ENCODE data around the gene ARRDC4.

ARRDC4 gene

DNA sequence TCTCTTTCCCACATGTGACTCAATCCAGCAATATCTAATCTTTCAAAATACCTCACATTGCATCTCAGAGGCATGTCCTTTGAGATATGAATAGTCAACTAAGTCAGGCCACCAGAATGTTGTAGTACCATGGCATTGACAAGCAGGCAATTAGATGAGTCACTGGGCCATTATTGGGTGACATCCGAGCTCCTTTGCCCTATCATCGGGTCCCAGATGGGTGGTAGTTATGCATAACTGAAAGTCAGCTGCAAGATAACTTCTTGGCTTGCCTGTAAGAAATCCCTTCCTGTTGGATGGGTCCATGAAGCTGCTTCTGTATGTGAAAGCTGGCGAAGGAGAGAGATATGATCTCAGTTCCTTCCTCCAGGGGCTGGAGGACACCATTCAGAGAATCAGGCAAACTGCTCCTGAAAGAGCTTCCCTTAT is 32.8 kb downstream of the ARRDC4 start:
- Histone ChIP-seq H3K4me1 (ENCODE audit: control insufficient read depth in 5 of 5, insufficient read depth in 5 of 5, low read length in 5 of 5) (peaks cover 0 to 10% (median 3%) of the 10 kb centered on the region in 5 donors), H3K27me3 (ENCODE audit: control insufficient read depth in 5 of 5, insufficient read depth in 4 of 5, low read length in 5 of 5) (no peaks in the 10 kb centered on the region), H3K36me3 (ENCODE audit: control insufficient read depth in 5 of 5, insufficient read depth in 5 of 5, low read length in 5 of 5) (no peaks in the 10 kb centered on the region), H3K27ac (ENCODE audit: low read depth, low read length) (no peak overlapping the region), H3K9ac (ENCODE audit: low read length in 5 of 5) (no peak overlapping the region), H3K4me3 (ENCODE audit: low read depth in 1 of 5, low read length in 5 of 5) (no peak overlapping the region), H3K9me3 (ENCODE audit: control insufficient read depth in 5 of 5, low read length in 5 of 5) (no peaks in the 10 kb centered on the region)

- Histone ChIP-seq H3K27ac (ENCODE audit: low read depth, low read length) (no peak overlapping the region), H3K4me1 (ENCODE audit: control insufficient read depth in 5 of 5, insufficient read depth in 5 of 5, low read length in 5 of 5) (peaks cover 0 to 10% (median 3%) of the 10 kb centered on the region in 5 donors), H3K9ac (ENCODE audit: low read length in 5 of 5) (no peak overlapping the region), H3K27me3 (ENCODE audit: control insufficient read depth in 5 of 5, insufficient read depth in 4 of 5, low read length in 5 of 5) (no peaks in the 10 kb centered on the region), H3K36me3 (ENCODE audit: control insufficient read depth in 5 of 5, insufficient read depth in 5 of 5, low read length in 5 of 5) (no peaks in the 10 kb centered on the region), H3K4me3 (ENCODE audit: low read depth in 1 of 5, low read length in 5 of 5) (no peak overlapping the region), H3K9me3 (ENCODE audit: control insufficient read depth in 5 of 5, low read length in 5 of 5) (no peaks in the 10 kb centered on the region)
Observed at GRCh38 chr15:97994236-97994635, 33.7 kb downstream of the ARRDC4 start.

- Histone ChIP-seq H3K9ac (ENCODE audit: low read length in 5 of 5) (no peak overlapping the region), H3K4me1 (ENCODE audit: control insufficient read depth in 5 of 5, insufficient read depth in 5 of 5, low read length in 5 of 5) (peaks cover 0 to 10% (median 3%) of the 10 kb centered on the region in 5 donors), H3K4me3 (ENCODE audit: low read depth in 1 of 5, low read length in 5 of 5) (no peak overlapping the region), H3K9me3 (ENCODE audit: control insufficient read depth in 5 of 5, low read length in 5 of 5) (no peaks in the 10 kb centered on the region), H3K36me3 (ENCODE audit: control insufficient read depth in 5 of 5, insufficient read depth in 5 of 5, low read length in 5 of 5) (no peaks in the 10 kb centered on the region), H3K27ac (ENCODE audit: low read depth, low read length) (no peak overlapping the region), H3K27me3 (ENCODE audit: control insufficient read depth in 5 of 5, insufficient read depth in 4 of 5, low read length in 5 of 5) (no peaks in the 10 kb centered on the region)
Observed at GRCh38 chr15:97995192-97995591, 34.7 kb downstream of the ARRDC4 start.

DNA sequence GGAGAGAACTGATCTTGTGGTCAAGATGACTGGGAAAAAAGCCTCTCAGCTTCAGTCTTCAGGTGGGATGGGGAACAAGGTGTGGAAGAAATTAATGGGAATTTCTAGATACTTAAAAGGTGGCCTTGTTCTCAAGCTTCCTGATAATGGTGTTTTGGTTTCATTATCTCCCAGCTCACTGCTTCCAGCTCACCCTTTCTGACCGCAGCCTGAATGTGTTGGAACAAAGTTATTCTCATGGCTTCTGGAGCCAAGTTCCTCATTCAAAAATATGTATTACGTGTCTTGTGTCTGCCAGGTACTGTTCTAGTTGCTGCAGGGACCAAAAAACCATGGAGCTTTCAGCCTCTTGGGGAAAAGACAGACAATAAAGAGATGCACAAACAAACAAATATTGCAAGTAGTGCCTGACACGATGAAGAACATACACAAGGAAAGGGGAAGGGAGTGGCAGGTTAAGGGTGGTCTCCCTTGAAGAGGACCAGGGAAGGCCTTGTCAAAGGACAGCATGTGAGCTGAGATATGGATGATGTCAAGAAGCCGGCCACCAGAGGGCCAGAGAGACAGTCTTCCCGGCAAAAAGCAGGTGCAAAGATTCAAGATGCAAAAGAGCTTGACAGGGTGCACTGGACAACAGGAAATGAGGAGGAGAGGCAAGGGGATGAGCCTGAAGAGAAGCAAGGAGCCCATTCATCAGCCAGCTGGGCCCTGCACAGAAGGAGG is 35.5 kb downstream of the ARRDC4 start:
- no peak overlapping the region for H3K4me3 ChIP-seq (ENCODE audit: low read depth in 1 of 5, low read length in 5 of 5)
- H3K27ac ChIP-seq (ENCODE audit: low read depth, low read length) = no peak overlapping the region
- H3K27me3 ChIP-seq (ENCODE audit: control insufficient read depth in 5 of 5, insufficient read depth in 4 of 5, low read length in 5 of 5) = peaks cover 0 to 2% (median 0%) of the 10 kb centered on the region in 5 donors
- H3K9ac ChIP-seq (ENCODE audit: low read length in 5 of 5) = no peak overlapping the region
- H3K36me3 ChIP-seq (ENCODE audit: control insufficient read depth in 5 of 5, insufficient read depth in 5 of 5, low read length in 5 of 5) = no peaks in the 10 kb centered on the region
- peaks cover 0 to 10% (median 3%) of the 10 kb centered on the region in 5 donors for H3K4me1 ChIP-seq (ENCODE audit: control insufficient read depth in 5 of 5, insufficient read depth in 5 of 5, low read length in 5 of 5)
- no peaks in the 10 kb centered on the region for H3K9me3 ChIP-seq (ENCODE audit: control insufficient read depth in 5 of 5, low read length in 5 of 5)

GRCh38 chr15:97998307-97999071 is 38.0 kb downstream of the ARRDC4 start:
- Histone ChIP-seq H3K9ac (ENCODE audit: low read length in 5 of 5) (no peak overlapping the region), H3K27me3 (ENCODE audit: control insufficient read depth in 5 of 5, insufficient read depth in 4 of 5, low read length in 5 of 5) (peaks cover 0 to 9% (median 0%) of the 10 kb centered on the region in 5 donors), H3K36me3 (ENCODE audit: control insufficient read depth in 5 of 5, insufficient read depth in 5 of 5, low read length in 5 of 5) (no peaks in the 10 kb centered on the region), H3K27ac (ENCODE audit: low read depth, low read length) (no peak overlapping the region), H3K4me1 (ENCODE audit: control insufficient read depth in 5 of 5, insufficient read depth in 5 of 5, low read length in 5 of 5) (peaks cover 0 to 5% (median 0%) of the 10 kb centered on the region in 5 donors), H3K4me3 (ENCODE audit: low read depth in 1 of 5, low read length in 5 of 5) (no peak overlapping the region), H3K9me3 (ENCODE audit: control insufficient read depth in 5 of 5, low read length in 5 of 5) (no peaks in the 10 kb centered on the region)

DNA sequence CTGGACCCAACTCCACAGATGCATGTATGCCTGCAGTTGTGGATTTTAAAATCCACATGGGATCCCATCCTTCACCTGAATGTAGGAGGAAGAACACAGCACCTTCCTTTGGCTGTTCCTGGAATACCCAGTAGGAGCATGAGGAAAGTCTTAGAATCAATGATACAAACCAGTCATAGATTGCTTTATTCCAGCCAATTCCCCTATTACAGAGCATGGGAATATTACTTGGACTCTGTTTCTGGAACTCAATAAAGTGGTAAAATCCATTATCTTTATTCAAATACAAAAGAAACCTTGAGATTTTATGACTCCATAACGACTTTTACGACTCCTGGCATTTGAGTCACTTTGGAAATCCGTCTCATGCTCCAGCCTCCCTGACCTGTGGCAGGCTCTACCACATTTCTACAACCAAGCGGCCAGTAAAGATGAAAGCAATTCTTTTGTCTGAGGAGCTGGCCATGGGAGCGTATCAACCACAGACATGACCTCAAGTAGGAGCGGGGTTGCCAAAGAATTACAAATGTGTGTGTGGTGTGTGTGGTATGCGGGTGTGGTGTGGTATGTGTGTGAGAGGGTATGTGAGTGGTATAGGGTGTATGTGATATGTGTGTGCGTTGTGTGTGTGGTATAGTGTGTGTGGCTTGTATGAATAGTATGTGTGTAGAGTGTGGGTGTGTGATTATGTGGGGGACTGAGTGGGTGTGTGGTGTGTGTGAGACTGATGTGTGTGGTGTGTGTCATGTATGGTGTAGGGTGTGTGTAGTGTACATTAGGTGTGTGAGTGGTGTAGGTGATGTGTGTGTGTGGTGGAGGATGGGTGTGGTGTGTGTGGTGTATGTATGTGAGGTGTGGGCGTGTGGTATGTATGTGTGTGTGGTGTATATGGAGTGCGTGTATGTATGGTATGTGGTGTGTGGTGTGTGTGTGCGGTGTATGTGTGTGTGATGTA is 40.0 kb downstream of the ARRDC4 start:
- H3K36me3 ChIP-seq (ENCODE audit: control insufficient read depth in 5 of 5, insufficient read depth in 5 of 5, low read length in 5 of 5) = no peaks in the 10 kb centered on the region
- no peaks in the 10 kb centered on the region for H3K4me1 ChIP-seq (ENCODE audit: control insufficient read depth in 5 of 5, insufficient read depth in 5 of 5, low read length in 5 of 5)
- peaks cover 0 to 9% (median 0%) of the 10 kb centered on the region in 5 donors for H3K27me3 ChIP-seq (ENCODE audit: control insufficient read depth in 5 of 5, insufficient read depth in 4 of 5, low read length in 5 of 5)
- no peak overlapping the region for H3K27ac ChIP-seq (ENCODE audit: low read depth, low read length)
- no peak overlapping the region for H3K9ac ChIP-seq (ENCODE audit: low read length in 5 of 5)
- H3K4me3 ChIP-seq (ENCODE audit: low read depth in 1 of 5, low read length in 5 of 5) = no peak overlapping the region
- no peaks in the 10 kb centered on the region for H3K9me3 ChIP-seq (ENCODE audit: control insufficient read depth in 5 of 5, low read length in 5 of 5)

DNA sequence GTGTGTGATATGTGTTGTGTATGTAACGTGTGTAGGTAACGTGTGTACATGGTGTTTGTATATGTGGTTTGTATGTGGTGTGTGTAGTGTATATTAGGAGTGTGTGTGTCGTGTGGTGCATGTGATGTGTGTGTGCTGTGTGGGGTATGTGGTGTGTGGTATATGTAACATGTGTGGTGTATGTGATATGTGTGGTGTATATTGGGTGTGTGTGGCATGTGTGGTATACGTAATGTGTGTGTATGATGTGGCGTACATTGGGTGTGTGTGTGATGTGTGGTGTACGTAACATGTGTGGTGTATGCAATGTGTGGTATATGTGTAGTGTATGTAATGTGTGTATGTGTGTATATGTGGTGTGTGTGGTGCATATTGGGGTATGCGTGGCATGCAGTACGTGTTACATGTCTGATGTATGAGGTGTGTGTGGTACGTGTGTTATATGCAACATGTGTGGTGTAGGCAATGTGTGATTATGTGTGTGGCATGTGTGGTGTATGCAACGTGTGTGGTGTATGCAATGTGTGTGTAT is 41.2 kb downstream of the ARRDC4 start:
- Histone ChIP-seq H3K4me3 (ENCODE audit: low read depth in 1 of 5, low read length in 5 of 5) (no peak overlapping the region), H3K9me3 (ENCODE audit: control insufficient read depth in 5 of 5, low read length in 5 of 5) (no peaks in the 10 kb centered on the region), H3K4me1 (ENCODE audit: control insufficient read depth in 5 of 5, insufficient read depth in 5 of 5, low read length in 5 of 5) (no peaks in the 10 kb centered on the region), H3K9ac (ENCODE audit: low read length in 5 of 5) (no peak overlapping the region), H3K36me3 (ENCODE audit: control insufficient read depth in 5 of 5, insufficient read depth in 5 of 5, low read length in 5 of 5) (no peaks in the 10 kb centered on the region), H3K27me3 (ENCODE audit: control insufficient read depth in 5 of 5, insufficient read depth in 4 of 5, low read length in 5 of 5) (peaks cover 0 to 9% (median 0%) of the 10 kb centered on the region in 5 donors), H3K27ac (ENCODE audit: low read depth, low read length) (no peak overlapping the region)

- H3K27ac ChIP-seq (ENCODE audit: low read depth, low read length) = no peak overlapping the region
- H3K9me3 ChIP-seq (ENCODE audit: control insufficient read depth in 5 of 5, low read length in 5 of 5) = no peaks in the 10 kb centered on the region
- no peak overlapping the region for H3K9ac ChIP-seq (ENCODE audit: low read length in 5 of 5)
- no peaks in the 10 kb centered on the region for H3K36me3 ChIP-seq (ENCODE audit: control insufficient read depth in 5 of 5, insufficient read depth in 5 of 5, low read length in 5 of 5)
- H3K4me3 ChIP-seq (ENCODE audit: low read depth in 1 of 5, low read length in 5 of 5) = no peak overlapping the region
- H3K4me1 ChIP-seq (ENCODE audit: control insufficient read depth in 5 of 5, insufficient read depth in 5 of 5, low read length in 5 of 5) = no peaks in the 10 kb centered on the region
- H3K27me3 ChIP-seq (ENCODE audit: control insufficient read depth in 5 of 5, insufficient read depth in 4 of 5, low read length in 5 of 5) = peaks cover 0 to 9% (median 0%) of the 10 kb centered on the region in 5 donors
Observed at GRCh38 chr15:98002419-98002818, 41.9 kb downstream of the ARRDC4 start.

GRCh38 chr15:98002866-98003265 is 42.4 kb downstream of the ARRDC4 start:
- no peak overlapping the region for H3K4me3 ChIP-seq (ENCODE audit: low read depth in 1 of 5, low read length in 5 of 5)
- H3K27ac ChIP-seq (ENCODE audit: low read depth, low read length) = no peak overlapping the region
- H3K4me1 ChIP-seq (ENCODE audit: control insufficient read depth in 5 of 5, insufficient read depth in 5 of 5, low read length in 5 of 5) = no peaks in the 10 kb centered on the region
- H3K27me3 ChIP-seq (ENCODE audit: control insufficient read depth in 5 of 5, insufficient read depth in 4 of 5, low read length in 5 of 5) = peaks cover 0 to 9% (median 0%) of the 10 kb centered on the region in 5 donors
- no peak overlapping the region for H3K9ac ChIP-seq (ENCODE audit: low read length in 5 of 5)
- no peaks in the 10 kb centered on the region for H3K36me3 ChIP-seq (ENCODE audit: control insufficient read depth in 5 of 5, insufficient read depth in 5 of 5, low read length in 5 of 5)
- H3K9me3 ChIP-seq (ENCODE audit: control insufficient read depth in 5 of 5, low read length in 5 of 5) = no peaks in the 10 kb centered on the region

Data from subcutaneous abdominal adipose tissue (tissue), 5 donors.